VCaP (cell line): ENCODE results near the gene BICRA.

ENCODE experiments used
- H3K27ac ChIP-seq: fragments of 450-650 bp; 2 replicates; pipeline ENCODE4 v1.5.1; 2017
- CTCF ChIP-seq: fragments of 450-650 bp; conservative IDR thresholded peaks from 2 replicates; pipeline ENCODE4 v1.5.1; 2017; ENCODE audit warnings: mild to moderate bottlenecking, moderate library complexity

Gene BICRA

GRCh38 chr19:47691782-47692181 is 82.8 kb downstream of the BICRA start:
- no peak overlapping the region for H3K27ac ChIP-seq
- TF ChIP-seq CTCF = no peak

GRCh38 chr19:47693489-47693888 is 84.6 kb downstream of the BICRA start:
- peak overlapping the region; percentile 14; the same call in 1 of the 2 replicates for H3K27ac ChIP-seq
- TF ChIP-seq CTCF = 0 out of 2 replicates have a peak, but pooled peaks have one; percentile 16

GRCh38 chr19:47693903-47694302 is 85.0 kb downstream of the BICRA start:
- peak overlapping the region; percentile 14; the same call in 1 of the 2 replicates for H3K27ac ChIP-seq
- TF ChIP-seq CTCF = no peak

GRCh38 chr19:47694466-47695273 is 85.7 kb downstream of the BICRA start:
- TF ChIP-seq CTCF = no peak
- H3K27ac ChIP-seq = peak overlapping the region; percentile 9; the same call in 1 of the 2 replicates

- TF ChIP-seq CTCF = no peak
- peak overlapping the region; percentile 9; the same call in 1 of the 2 replicates for H3K27ac ChIP-seq
These were observed 86.8 kb downstream of the BICRA start for GRCh38 chr19:47695533-47696262.

GRCh38 chr19:47696635-47697034 is 87.7 kb downstream of the BICRA start:
- TF ChIP-seq CTCF = no peak
- peak overlapping the region; percentile 66; the same call in 1 of the 2 replicates for H3K27ac ChIP-seq

- H3K27ac ChIP-seq = peak overlapping the region; percentile 66
- TF ChIP-seq CTCF = peak; percentile 99
These were observed 89.1 kb downstream of the BICRA start for GRCh38 chr19:47697863-47698609.
